ENCODE data around the gene UBE2E3.

Gene UBE2E3

DNA sequence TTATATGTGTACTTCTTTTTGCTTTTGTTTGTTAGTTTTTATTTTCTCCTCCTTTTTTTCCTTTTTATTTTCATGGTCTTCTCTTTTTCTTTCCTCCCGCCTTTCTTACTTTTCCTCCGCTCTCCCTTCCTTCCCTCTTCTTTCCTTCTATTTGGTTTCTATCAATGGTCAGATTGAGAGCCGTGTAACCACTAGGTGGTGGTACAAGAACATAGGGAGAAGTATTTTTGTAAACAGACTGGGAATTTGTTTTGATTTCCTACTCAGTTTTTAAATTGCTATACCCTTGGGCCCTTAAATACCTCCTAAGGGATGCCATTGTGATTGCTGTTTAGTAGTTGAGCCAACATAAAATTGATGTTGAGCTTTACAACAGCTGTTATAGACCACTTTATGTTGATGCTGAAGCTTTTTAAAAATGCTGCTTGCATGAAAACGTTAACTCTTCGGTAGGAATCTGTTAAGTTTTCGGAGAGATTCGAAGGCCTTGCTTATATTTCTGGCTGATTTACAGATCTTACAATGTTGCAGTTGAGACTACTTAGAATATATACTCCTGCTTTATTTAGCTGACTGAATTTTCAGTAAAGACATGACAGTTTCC, 124.2 kb downstream of the UBE2E3 start:
- peaks cover 30% of the 10 kb centered on the region for H3K4me1 ChIP-seq (ENCODE audit: low read length)
- TF ChIP-seq, protein P1, sequence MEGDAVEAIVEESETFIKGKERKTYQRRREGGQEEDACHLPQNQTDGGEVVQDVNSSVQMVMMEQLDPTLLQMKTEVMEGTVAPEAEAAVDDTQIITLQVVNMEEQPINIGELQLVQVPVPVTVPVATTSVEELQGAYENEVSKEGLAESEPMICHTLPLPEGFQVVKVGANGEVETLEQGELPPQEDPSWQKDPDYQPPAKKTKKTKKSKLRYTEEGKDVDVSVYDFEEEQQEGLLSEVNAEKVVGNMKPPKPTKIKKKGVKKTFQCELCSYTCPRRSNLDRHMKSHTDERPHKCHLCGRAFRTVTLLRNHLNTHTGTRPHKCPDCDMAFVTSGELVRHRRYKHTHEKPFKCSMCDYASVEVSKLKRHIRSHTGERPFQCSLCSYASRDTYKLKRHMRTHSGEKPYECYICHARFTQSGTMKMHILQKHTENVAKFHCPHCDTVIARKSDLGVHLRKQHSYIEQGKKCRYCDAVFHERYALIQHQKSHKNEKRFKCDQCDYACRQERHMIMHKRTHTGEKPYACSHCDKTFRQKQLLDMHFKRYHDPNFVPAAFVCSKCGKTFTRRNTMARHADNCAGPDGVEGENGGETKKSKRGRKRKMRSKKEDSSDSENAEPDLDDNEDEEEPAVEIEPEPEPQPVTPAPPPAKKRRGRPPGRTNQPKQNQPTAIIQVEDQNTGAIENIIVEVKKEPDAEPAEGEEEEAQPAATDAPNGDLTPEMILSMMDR (IDR thresholded peaks at IDR 0.05; ENCODE audit: low read depth, low read length): peak; percentile 94
- TF ChIP-seq EZH2phosphoT487 (IDR thresholded peaks at IDR 0.05; ENCODE audit: low read depth): no peak
- peaks cover 51% of the 10 kb centered on the region for H3K27me3 ChIP-seq (ENCODE audit: low read depth, low read length)
- H3K79me2 ChIP-seq (ENCODE audit: low read length): no peaks in the 10 kb centered on the region
- H3K9ac ChIP-seq (ENCODE audit: low read length): no peak overlapping the region
- no peak overlapping the region; the same call in 1 of the 2 replicates for H3K4me2 ChIP-seq (ENCODE audit: low read length)
- H4K20me1 ChIP-seq (ENCODE audit: insufficient read depth, low read length): 0 out of 2 replicates have a peak, but pooled peaks cover 4% of the 10 kb centered on the region
- no peak overlapping the region for H3K4me3 ChIP-seq (ENCODE audit: low read length)
- no peak overlapping the region for H3K27ac ChIP-seq (ENCODE audit: low read length)
- no peaks in the 10 kb centered on the region for H3K36me3 ChIP-seq (replicated peaks; ENCODE audit: low read depth, low read length)
- H2AFZ ChIP-seq (ENCODE audit: low read depth, low read length): no peak overlapping the region
- no peaks in the 10 kb centered on the region for H3K9me3 ChIP-seq (ENCODE audit: insufficient read depth, low read length)

DNA sequence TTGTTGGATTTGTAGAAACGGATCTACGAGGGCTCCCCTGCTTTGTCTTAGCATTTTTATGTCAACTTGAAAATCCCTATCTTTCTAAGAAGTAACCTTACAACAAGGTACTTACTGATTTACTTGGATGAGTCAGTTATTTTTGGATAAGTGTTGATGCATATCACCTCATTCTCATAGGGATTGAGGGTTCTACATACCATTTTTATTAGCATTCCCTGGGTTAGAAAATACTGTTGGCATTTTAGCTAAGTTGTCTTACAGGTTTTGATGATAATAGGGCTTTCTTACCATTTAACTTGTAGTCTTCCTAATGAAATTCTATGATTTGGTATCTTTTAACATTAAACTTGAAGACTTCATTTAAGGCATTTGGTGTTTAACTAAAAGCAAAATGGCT, 125.2 kb downstream of the UBE2E3 start:
- H3K4me2 ChIP-seq (ENCODE audit: low read length): no peak overlapping the region

DNA sequence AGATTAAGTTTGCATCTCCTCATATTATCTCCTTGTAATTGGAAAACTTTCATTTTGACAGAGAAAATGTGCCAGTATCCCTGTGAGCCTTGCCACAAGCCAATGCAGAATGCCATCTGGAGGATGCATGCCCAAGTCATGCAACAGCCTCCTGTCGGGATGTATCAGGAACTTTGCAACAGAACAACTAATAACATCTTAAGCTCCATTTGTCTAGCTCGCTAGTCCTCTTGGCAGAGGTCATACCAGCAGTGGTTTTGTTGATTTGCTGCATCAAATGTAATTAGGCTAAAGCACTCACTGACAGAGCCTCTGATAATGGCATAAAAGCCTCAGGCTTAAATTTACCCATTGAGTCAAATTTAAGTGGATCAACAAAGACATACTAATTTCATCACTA, 125.8 kb downstream of the UBE2E3 start:
- H3K79me2 ChIP-seq (ENCODE audit: low read length): no peaks in the 10 kb centered on the region
- H3K4me2 ChIP-seq (ENCODE audit: low read length): no peak overlapping the region
- no peak overlapping the region for H3K27ac ChIP-seq (ENCODE audit: low read length)
- peaks cover 30% of the 10 kb centered on the region for H3K4me1 ChIP-seq (ENCODE audit: low read length)
- TF ChIP-seq, protein P1 (IDR thresholded peaks at IDR 0.05; ENCODE audit: low read depth, low read length): no peak
- TF ChIP-seq EZH2phosphoT487 (IDR thresholded peaks at IDR 0.05; ENCODE audit: low read depth): no peak
- no peaks in the 10 kb centered on the region for H3K9me3 ChIP-seq (ENCODE audit: insufficient read depth, low read length)
- H3K36me3 ChIP-seq (replicated peaks; ENCODE audit: low read depth, low read length): no peaks in the 10 kb centered on the region
- H2AFZ ChIP-seq (ENCODE audit: low read depth, low read length): no peak overlapping the region
- H3K27me3 ChIP-seq (ENCODE audit: low read depth, low read length): peaks cover 65% of the 10 kb centered on the region
- no peak overlapping the region for H3K9ac ChIP-seq (ENCODE audit: low read length)
- no peak overlapping the region for H3K4me3 ChIP-seq (ENCODE audit: low read length)
- 0 out of 2 replicates have a peak, but pooled peaks cover 4% of the 10 kb centered on the region for H4K20me1 ChIP-seq (ENCODE audit: insufficient read depth, low read length)

More for the DNA sequence above, 125.2 kb downstream of the UBE2E3 start:
- Histone ChIP-seq H3K4me3 (ENCODE audit: low read length) (no peak overlapping the region), H3K9ac (ENCODE audit: low read length) (no peak overlapping the region), H3K9me3 (ENCODE audit: insufficient read depth, low read length) (no peaks in the 10 kb centered on the region), H4K20me1 (ENCODE audit: insufficient read depth, low read length) (0 out of 2 replicates have a peak, but pooled peaks cover 4% of the 10 kb centered on the region), H3K4me1 (ENCODE audit: low read length) (peaks cover 30% of the 10 kb centered on the region), H3K27me3 (ENCODE audit: low read depth, low read length) (peaks cover 61% of the 10 kb centered on the region), H3K79me2 (ENCODE audit: low read length) (no peaks in the 10 kb centered on the region), H3K27ac (ENCODE audit: low read length) (no peak overlapping the region), H3K36me3 (replicated peaks; ENCODE audit: low read depth, low read length) (no peaks in the 10 kb centered on the region), H2AFZ (ENCODE audit: low read depth, low read length) (no peak overlapping the region)
- no peak for TF ChIP-seq EZH2phosphoT487 (IDR thresholded peaks at IDR 0.05; ENCODE audit: low read depth)
- TF ChIP-seq, protein P1 (IDR thresholded peaks at IDR 0.05; ENCODE audit: low read depth, low read length): no peak

DNA sequence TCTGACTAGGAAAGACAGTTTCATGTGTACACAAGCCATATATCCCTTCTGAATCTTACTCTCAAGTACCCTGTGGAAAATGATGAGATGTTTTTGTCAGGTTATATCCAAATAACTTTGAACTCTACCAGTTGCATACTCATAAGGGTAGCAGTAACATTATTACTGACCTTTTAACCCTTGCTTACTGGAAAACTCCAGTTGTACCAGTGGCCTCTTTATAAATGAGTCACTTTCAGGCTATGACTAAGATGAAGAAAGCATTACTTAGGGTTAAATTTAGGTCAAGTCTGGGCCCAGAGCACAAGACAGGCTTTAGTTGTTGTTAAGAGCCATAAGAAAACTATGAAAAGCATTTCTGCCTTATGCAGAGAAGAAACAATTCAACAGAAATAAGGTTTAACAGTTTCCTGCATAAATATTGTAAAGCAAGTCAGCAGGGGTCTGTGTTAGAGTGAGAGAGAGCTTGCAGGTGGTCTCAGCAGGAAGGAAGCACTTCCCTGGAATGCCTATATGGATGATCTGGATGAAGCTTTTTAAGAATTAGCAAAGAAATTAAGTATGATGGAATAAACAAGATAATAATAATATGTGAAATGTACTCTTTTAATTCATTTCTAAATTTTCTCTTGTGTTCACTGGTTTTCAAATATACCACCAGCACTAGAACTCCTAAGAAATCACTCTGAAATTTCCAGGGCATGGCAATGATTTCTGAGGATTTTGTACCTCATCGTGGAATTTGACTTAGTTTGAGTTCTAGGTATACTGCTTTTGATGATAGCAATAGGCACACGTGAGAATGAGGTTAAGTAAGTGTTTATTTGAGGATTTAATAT, 126.6 kb downstream of the UBE2E3 start:
- H2AFZ ChIP-seq (ENCODE audit: low read depth, low read length): no peak overlapping the region
- peak overlapping the region; percentile 52 for H3K4me2 ChIP-seq (ENCODE audit: low read length)
- 0 out of 2 replicates have a peak, but pooled peaks cover 4% of the 10 kb centered on the region for H4K20me1 ChIP-seq (ENCODE audit: insufficient read depth, low read length)
- H3K27me3 ChIP-seq (ENCODE audit: low read depth, low read length): peaks cover 61% of the 10 kb centered on the region
- no peaks in the 10 kb centered on the region for H3K9me3 ChIP-seq (ENCODE audit: insufficient read depth, low read length)
- no peaks in the 10 kb centered on the region for H3K36me3 ChIP-seq (replicated peaks; ENCODE audit: low read depth, low read length)
- H3K79me2 ChIP-seq (ENCODE audit: low read length): no peaks in the 10 kb centered on the region
- H3K9ac ChIP-seq (ENCODE audit: low read length): no peak overlapping the region
- no peak overlapping the region for H3K4me3 ChIP-seq (ENCODE audit: low read length)
- H3K4me1 ChIP-seq (ENCODE audit: low read length): peaks cover 30% of the 10 kb centered on the region
- TF ChIP-seq, protein P1 (IDR thresholded peaks at IDR 0.05; ENCODE audit: low read depth, low read length): no peak
- peak; percentile 90 for TF ChIP-seq EZH2phosphoT487 (IDR thresholded peaks at IDR 0.05; ENCODE audit: low read depth)
- no peak overlapping the region for H3K27ac ChIP-seq (ENCODE audit: low read length)
